D721Med (cell line): ENCODE data around the gene ARFIP2.

Source experiments
- DNase-seq: peaks from one replicate; pipeline ENCODE4 v3.0.0; 2011; ENCODE audit warnings: low spot score; ENCODE audit not compliant: insufficient read length
- FAIRE-seq: peaks from 2 replicates; lab custom pipeline; 2011; peaks lifted over from hg19 to GRCh38; lab: Jason Lieb, UNC
- CTCF ChIP-seq: IDR thresholded peaks from 2 replicates; pipeline ENCODE4 v1.5.1; 2012; ENCODE audit warnings: mild to moderate bottlenecking, control low read depth; ENCODE audit not compliant: insufficient read depth; ENCODE audit errors: missing control alignments

Gene ARFIP2

GRCh38 chr11:6489306-6489705, 8.2 kb upstream of the ARFIP2 start:
- FAIRE-seq (no peak), DNase-seq (no peak)
- TF ChIP-seq CTCF, result no peak

- DNase-seq (no peak), FAIRE-seq (no peak)
- no peak for TF ChIP-seq CTCF
Observed at GRCh38 chr11:6488821-6489220, 7.7 kb upstream of the ARFIP2 start.

- DNase-seq, result no peak
- no peak for FAIRE-seq
Observed at GRCh38 chr11:6488342-6488741, 7.2 kb upstream of the ARFIP2 start.

GRCh38 chr11:6486938-6487337, 5.8 kb upstream of the ARFIP2 start:
- DNase-seq, result no peak
- TF ChIP-seq CTCF, result no peak
- no peak for FAIRE-seq

More at GRCh38 chr11:6488342-6488741, 7.2 kb upstream of the ARFIP2 start:
- TF ChIP-seq CTCF, result no peak

- no peak for FAIRE-seq
Observed at GRCh38 chr11:6486256-6486655, 5.1 kb upstream of the ARFIP2 start.

GRCh38 chr11:6485661-6486060, 4.5 kb upstream of the ARFIP2 start:
- DNase-seq (no peak), FAIRE-seq (no peak)
- no peak for TF ChIP-seq CTCF

More at GRCh38 chr11:6486256-6486655, 5.1 kb upstream of the ARFIP2 start:
- DNase-seq, result no peak
- TF ChIP-seq CTCF, result no peak

GRCh38 chr11:6483015-6483414, 1.9 kb upstream of the ARFIP2 start:
- no peak for TF ChIP-seq CTCF
- DNase-seq (no peak), FAIRE-seq (no peak)
